BLaER1 (cell line): ENCODE results near the gene RAPGEF1.
"Not testable (repeated sequence)": the region's sequence is repeated elsewhere in the genome, so short reads cannot be mapped to it uniquely, and the experiment has no call there.

Experiments
- H3K27ac ChIP-seq: shearing (Covaris generic); formaldehyde crosslinking; 2 replicates; pipeline ENCODE4 v1.8.1; 2022
- H3K27me3 ChIP-seq: shearing (Covaris generic); formaldehyde crosslinking; 2 replicates; pipeline ENCODE4 v1.8.1; 2022
- H3K36me3 ChIP-seq: shearing (Covaris generic); formaldehyde crosslinking; 2 replicates; pipeline ENCODE4 v1.8.1; 2022
- H3K4me1 ChIP-seq: shearing (Covaris generic); formaldehyde crosslinking; 2 replicates; pipeline ENCODE4 v1.8.1; 2022
- H3K4me2 ChIP-seq: shearing (Covaris generic); formaldehyde crosslinking; 2 replicates; pipeline ENCODE4 v1.8.1; 2022
- H3K4me3 ChIP-seq: shearing (Covaris generic); formaldehyde crosslinking; 2 replicates; pipeline ENCODE4 v1.8.1; 2022
- H3K9ac ChIP-seq: shearing (Covaris generic); formaldehyde crosslinking; 2 replicates; pipeline ENCODE4 v1.8.1; 2022
- H3K9me3 ChIP-seq: shearing (Covaris generic); formaldehyde crosslinking; 2 replicates; pipeline ENCODE4 v1.8.1; 2022
- H4K20me1 ChIP-seq: shearing (Covaris generic); formaldehyde crosslinking; 2 replicates; pipeline ENCODE4 v1.8.1; 2022
- Cebpa-rat ChIP-seq: shearing (Covaris generic); IDR thresholded peaks from 2 replicates; pipeline ENCODE4 v1.8.1; 2022

The RAPGEF1 gene

GRCh38 chr9:131562032-131562959, 177.6 kb downstream of the RAPGEF1 start:
- no peak for TF ChIP-seq Cebpa-rat
- Histone ChIP-seq H4K20me1 (no peaks in the 10 kb centered on the region), H3K9me3 (peaks cover 26% of the 10 kb centered on the region), H3K36me3 (peaks cover 5% of the 10 kb centered on the region; the same call in 1 of the 2 replicates), H3K4me1 (no peaks in the 10 kb centered on the region), H3K4me2 (no peak overlapping the region), H3K27me3 (no peaks in the 10 kb centered on the region), H3K27ac (no peak overlapping the region), H3K9ac (no peak overlapping the region), H3K4me3 (no peak overlapping the region)

DNA sequence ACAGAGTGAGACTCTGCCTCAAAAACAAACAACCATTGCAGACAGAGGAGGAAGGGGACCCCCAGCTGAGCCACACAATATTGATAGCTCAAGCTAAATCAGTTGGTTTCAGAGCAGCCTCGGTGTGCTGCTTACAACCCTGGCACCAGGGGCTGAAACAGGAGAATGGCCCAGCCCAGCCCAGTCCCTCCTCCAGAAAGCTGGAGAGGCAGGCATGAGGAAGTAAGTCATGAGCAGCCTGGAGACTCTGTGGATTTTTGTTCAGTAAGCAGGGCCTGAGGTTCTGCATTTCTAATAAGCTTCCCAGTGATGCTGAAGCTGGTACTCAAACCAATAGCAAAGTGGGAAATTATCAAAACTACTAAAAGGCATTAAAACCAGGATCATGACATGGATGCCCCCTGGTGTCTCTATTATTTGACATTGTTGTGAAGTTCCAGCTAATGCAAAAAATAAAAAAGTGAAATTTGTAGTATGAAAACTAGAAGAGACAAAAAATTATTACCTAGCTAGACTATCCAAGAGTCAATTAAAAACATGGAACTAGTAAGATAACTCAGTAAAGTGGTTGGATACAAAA, 180.4 kb downstream of the RAPGEF1 start:
- Histone ChIP-seq H3K9ac (no peak overlapping the region), H3K36me3 (peaks cover 5% of the 10 kb centered on the region; the same call in 1 of the 2 replicates), H3K9me3 (peaks cover 22% of the 10 kb centered on the region), H3K4me3 (no peak overlapping the region), H3K27me3 (no peaks in the 10 kb centered on the region), H4K20me1 (no peaks in the 10 kb centered on the region), H3K4me1 (no peaks in the 10 kb centered on the region), H3K4me2 (no peak overlapping the region), H3K27ac (no peak overlapping the region)
- TF ChIP-seq Cebpa-rat = no peak

GRCh38 chr9:131557855-131558548, 181.9 kb downstream of the RAPGEF1 start:
- Histone ChIP-seq H4K20me1 (no peaks in the 10 kb centered on the region), H3K9me3 (peaks cover 13% of the 10 kb centered on the region), H3K27me3 (no peaks in the 10 kb centered on the region), H3K4me2 (no peak overlapping the region), H3K9ac (no peak overlapping the region), H3K4me1 (no peaks in the 10 kb centered on the region), H3K4me3 (no peak overlapping the region), H3K27ac (no peak overlapping the region), H3K36me3 (peaks cover 5% of the 10 kb centered on the region; the same call in 1 of the 2 replicates)
- TF ChIP-seq Cebpa-rat = no peak

GRCh38 chr9:131555841-131556673, 183.8 kb downstream of the RAPGEF1 start:
- H3K4me3 ChIP-seq = no peak overlapping the region
- no peak overlapping the region for H3K4me2 ChIP-seq
- H3K27ac ChIP-seq = no peak overlapping the region
- H4K20me1 ChIP-seq = no peaks in the 10 kb centered on the region
- H3K9me3 ChIP-seq = peaks cover 4% of the 10 kb centered on the region; the same call in 1 of the 2 replicates
- no peak overlapping the region for H3K9ac ChIP-seq
- TF ChIP-seq Cebpa-rat = no peak
- peaks cover 5% of the 10 kb centered on the region; the same call in 1 of the 2 replicates for H3K36me3 ChIP-seq
- no peaks in the 10 kb centered on the region for H3K27me3 ChIP-seq
- H3K4me1 ChIP-seq = no peaks in the 10 kb centered on the region

GRCh38 chr9:131554843-131555351, 185.0 kb downstream of the RAPGEF1 start:
- no peak overlapping the region for H3K4me3 ChIP-seq
- H3K27ac ChIP-seq = no peak overlapping the region
- H3K27me3 ChIP-seq = no peaks in the 10 kb centered on the region
- TF ChIP-seq Cebpa-rat = no peak
- H3K9me3 ChIP-seq = no peaks in the 10 kb centered on the region
- peaks cover 5% of the 10 kb centered on the region; the same call in 1 of the 2 replicates for H3K36me3 ChIP-seq
- H3K9ac ChIP-seq = no peak overlapping the region
- no peak overlapping the region for H3K4me2 ChIP-seq
- no peaks in the 10 kb centered on the region for H4K20me1 ChIP-seq
- H3K4me1 ChIP-seq = no peaks in the 10 kb centered on the region

DNA sequence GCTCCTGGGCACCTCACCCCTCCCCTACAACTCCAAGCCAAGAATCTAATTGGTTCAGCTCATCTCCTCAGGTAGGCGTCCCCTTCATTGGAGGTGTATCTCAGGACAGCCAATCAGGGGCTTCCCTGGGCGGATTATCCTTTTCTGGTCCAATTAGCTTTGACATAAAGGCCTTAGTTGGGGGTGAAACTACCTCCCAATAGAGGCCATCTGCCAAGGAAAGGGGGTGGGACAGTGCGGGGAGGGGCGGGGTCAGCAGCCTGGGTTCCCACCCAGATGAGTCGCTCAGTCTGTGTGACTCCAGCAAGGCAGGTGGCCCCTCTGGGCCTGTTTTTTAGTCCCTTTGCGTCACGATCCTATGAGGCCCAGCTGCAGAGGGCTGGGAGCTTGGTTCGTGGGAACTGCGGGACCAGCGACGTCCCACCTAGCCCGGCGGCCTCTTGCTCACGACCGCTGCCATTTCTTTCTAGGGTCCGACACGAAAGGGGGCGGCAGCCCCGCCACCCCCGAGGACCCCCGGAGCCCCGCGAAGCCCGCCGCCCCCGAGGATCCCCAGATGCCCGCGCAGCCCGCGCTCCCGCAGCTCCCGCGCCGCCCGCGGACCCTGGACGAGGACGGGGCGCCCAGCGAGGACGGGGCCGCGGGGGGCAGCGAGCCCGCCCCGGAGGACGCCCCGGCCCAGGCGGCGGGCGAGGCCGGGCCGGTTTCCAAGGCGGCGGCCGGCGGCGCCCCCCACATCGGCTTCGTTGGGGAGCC, 185.6 kb downstream of the RAPGEF1 start:
- Histone ChIP-seq H3K9me3 (no peaks in the 10 kb centered on the region), H3K4me3 (no peak overlapping the region), H3K4me2 (no peak overlapping the region), H3K27me3 (no peaks in the 10 kb centered on the region), H3K27ac (no peak overlapping the region), H3K9ac (no peak overlapping the region), H4K20me1 (no peaks in the 10 kb centered on the region), H3K4me1 (no peaks in the 10 kb centered on the region), H3K36me3 (peaks cover 5% of the 10 kb centered on the region; the same call in 1 of the 2 replicates)
- TF ChIP-seq Cebpa-rat = no peak

- Histone ChIP-seq H3K4me2 (no peak overlapping the region), H3K4me1 (no peaks in the 10 kb centered on the region), H3K4me3 (no peak overlapping the region), H3K27me3 (peaks cover 18% of the 10 kb centered on the region), H3K36me3 (no peaks in the 10 kb centered on the region), H4K20me1 (no peaks in the 10 kb centered on the region), H3K27ac (no peak overlapping the region), H3K9me3 (peaks cover 14% of the 10 kb centered on the region; the same call in 1 of the 2 replicates), H3K9ac (no peak overlapping the region)
- TF ChIP-seq Cebpa-rat = no peak
These were observed 187.8 kb downstream of the RAPGEF1 start for GRCh38 chr9:131552030-131552429.

DNA sequence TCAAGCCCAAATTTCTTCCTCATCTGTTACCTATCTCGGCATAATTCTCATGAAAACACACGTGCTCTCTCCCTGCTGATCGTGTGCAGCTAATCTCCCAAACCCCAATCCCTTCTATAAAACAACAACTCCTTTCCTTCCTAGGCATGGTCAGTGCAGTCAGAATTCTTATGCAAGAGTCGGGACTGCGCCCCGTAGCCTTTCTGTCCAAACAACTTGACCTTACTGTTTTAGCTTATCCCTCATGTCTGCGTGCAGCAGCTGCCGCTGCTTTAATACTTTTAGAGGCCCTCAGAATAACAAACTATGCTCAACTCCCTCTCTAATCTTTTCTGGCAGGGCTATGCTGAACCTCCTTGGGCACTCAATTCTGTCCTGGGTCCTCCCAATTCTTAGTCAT, 189.4 kb downstream of the RAPGEF1 start:
- H3K4me1 ChIP-seq, H3K27ac ChIP-seq, H3K36me3 ChIP-seq, H3K9ac ChIP-seq, H4K20me1 ChIP-seq, H3K4me3 ChIP-seq, H3K4me2 ChIP-seq: not testable (repeated sequence)
- Histone ChIP-seq H3K9me3 (peaks cover 30% of the 10 kb centered on the region), H3K27me3 (peaks cover 34% of the 10 kb centered on the region)

GRCh38 chr9:131549186-131549585, 190.7 kb downstream of the RAPGEF1 start:
- H3K9ac ChIP-seq, H3K4me2 ChIP-seq, H3K27ac ChIP-seq, H3K4me1 ChIP-seq, H3K36me3 ChIP-seq, H3K4me3 ChIP-seq, H4K20me1 ChIP-seq: not testable (repeated sequence)
- H3K9me3 ChIP-seq = peaks cover 43% of the 10 kb centered on the region
- peaks cover 45% of the 10 kb centered on the region for H3K27me3 ChIP-seq
